Measurements from ENCODE around the gene LETM1.

DNA sequence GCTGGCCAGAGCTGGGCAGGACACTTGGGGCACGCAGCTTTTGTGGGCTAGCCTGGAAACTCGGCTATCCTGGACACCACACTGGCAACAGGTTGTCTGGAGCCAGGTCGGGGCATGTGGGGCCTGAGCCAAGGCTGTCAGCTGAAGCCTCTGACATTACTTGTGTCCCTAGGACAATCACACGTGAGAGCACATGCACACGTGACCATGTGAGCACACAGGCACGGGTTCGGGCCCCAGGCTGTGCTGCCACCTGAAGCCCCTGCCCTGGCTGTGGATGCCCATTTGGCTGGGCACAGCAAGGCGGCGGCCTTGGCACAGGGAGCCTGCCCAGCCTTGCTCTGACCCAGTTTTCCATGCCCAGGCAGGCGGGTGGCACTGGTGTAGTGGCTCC, 71.6 kb downstream of the LETM1 start:
- TF ChIP-seq, protein P1, sequence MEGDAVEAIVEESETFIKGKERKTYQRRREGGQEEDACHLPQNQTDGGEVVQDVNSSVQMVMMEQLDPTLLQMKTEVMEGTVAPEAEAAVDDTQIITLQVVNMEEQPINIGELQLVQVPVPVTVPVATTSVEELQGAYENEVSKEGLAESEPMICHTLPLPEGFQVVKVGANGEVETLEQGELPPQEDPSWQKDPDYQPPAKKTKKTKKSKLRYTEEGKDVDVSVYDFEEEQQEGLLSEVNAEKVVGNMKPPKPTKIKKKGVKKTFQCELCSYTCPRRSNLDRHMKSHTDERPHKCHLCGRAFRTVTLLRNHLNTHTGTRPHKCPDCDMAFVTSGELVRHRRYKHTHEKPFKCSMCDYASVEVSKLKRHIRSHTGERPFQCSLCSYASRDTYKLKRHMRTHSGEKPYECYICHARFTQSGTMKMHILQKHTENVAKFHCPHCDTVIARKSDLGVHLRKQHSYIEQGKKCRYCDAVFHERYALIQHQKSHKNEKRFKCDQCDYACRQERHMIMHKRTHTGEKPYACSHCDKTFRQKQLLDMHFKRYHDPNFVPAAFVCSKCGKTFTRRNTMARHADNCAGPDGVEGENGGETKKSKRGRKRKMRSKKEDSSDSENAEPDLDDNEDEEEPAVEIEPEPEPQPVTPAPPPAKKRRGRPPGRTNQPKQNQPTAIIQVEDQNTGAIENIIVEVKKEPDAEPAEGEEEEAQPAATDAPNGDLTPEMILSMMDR (IDR thresholded peaks at IDR 0.05): no peak
- TF ChIP-seq POLR2A (IDR thresholded peaks at IDR 0.05): no peak
